ENCODE results near the gene TNFRSF1A.
"Not testable (repeated sequence)": the region's sequence is repeated elsewhere in the genome, so short reads cannot be mapped to it uniquely, and the experiment has no call there.

The TNFRSF1A gene

DNA sequence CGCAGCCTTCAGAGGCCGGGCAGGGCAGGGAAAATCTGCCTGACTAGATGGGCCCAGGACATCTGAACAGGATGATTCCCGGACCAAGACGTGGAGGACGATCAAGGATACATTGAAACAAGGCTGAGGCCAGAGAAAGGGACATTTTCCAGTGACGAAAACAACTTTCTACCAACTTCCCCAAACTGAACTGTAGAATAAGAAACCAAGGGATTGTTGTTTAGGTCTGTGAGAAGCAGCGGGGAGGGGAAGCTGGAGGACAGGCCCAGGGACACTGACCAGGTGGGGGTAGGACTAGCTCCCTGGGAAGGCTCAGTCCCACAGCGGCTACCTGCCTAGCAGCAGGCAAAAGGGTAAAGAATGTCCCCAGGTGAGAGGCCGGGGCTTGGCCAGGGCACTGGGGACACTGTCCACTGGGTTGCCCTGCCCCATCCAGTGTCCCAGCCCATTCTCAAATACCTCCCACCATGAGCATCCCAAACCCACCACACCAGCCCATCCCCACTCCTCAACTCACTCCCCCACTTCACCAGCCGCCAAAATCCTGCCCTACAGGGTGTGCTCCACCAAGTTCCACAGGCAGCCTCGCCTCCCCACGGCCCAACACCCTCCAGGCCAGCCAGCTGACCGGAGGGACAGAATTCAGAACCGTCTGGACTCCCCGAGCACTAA is 995 bp downstream of the TNFRSF1A start:
- Histone ChIP-seq H3K4me3 (ENCODE audit: low read depth in 1 of 2, low read length in 2 of 2) (peak overlapping the region; percentile 57 to 72), H4K20me1 (ENCODE audit: insufficient read depth, low read length) (peaks cover 6% of the 10 kb centered on the region; the same call in 1 of the 2 replicates), H3K79me2 (ENCODE audit: insufficient read depth, low read length) (peaks cover 65% of the 10 kb centered on the region), H3K4me2 (ENCODE audit: insufficient read depth, low read length) (peak overlapping the region; percentile 88), H3K9me3 (ENCODE audit: insufficient read depth, low read length, severe bottlenecking) (no peaks in the 10 kb centered on the region), H3K36me3 (ENCODE audit: insufficient read depth, low read length) (peaks cover 19% of the 10 kb centered on the region), H3K4me1 (ENCODE audit: insufficient read depth, low read length) (peaks cover 61% of the 10 kb centered on the region), H3K27me3 (ENCODE audit: insufficient read depth, low read length, poor library complexity) (no peaks in the 10 kb centered on the region), H3K9ac (ENCODE audit: low read depth, low read length) (peak overlapping the region; percentile 83), H2AFZ (ENCODE audit: low read depth, low read length) (peak overlapping the region; percentile 87), H3K27ac (ENCODE audit: low read length) (peak overlapping the region; percentile 98)
- no peak for TF ChIP-seq EZH2 (IDR thresholded peaks at IDR 0.05; ENCODE audit: borderline replicate concordance, low read depth, low read length, severe bottlenecking)
- TF ChIP-seq, protein P1, sequence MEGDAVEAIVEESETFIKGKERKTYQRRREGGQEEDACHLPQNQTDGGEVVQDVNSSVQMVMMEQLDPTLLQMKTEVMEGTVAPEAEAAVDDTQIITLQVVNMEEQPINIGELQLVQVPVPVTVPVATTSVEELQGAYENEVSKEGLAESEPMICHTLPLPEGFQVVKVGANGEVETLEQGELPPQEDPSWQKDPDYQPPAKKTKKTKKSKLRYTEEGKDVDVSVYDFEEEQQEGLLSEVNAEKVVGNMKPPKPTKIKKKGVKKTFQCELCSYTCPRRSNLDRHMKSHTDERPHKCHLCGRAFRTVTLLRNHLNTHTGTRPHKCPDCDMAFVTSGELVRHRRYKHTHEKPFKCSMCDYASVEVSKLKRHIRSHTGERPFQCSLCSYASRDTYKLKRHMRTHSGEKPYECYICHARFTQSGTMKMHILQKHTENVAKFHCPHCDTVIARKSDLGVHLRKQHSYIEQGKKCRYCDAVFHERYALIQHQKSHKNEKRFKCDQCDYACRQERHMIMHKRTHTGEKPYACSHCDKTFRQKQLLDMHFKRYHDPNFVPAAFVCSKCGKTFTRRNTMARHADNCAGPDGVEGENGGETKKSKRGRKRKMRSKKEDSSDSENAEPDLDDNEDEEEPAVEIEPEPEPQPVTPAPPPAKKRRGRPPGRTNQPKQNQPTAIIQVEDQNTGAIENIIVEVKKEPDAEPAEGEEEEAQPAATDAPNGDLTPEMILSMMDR (IDR thresholded peaks at IDR 0.05; ENCODE audit: borderline replicate concordance, extremely low read depth, low read length, poor library complexity, severe bottlenecking), result no peak
- ATAC-seq (ENCODE audit: insufficient read depth, low read depth) (no peak), DNase-seq (no peak)

DNA sequence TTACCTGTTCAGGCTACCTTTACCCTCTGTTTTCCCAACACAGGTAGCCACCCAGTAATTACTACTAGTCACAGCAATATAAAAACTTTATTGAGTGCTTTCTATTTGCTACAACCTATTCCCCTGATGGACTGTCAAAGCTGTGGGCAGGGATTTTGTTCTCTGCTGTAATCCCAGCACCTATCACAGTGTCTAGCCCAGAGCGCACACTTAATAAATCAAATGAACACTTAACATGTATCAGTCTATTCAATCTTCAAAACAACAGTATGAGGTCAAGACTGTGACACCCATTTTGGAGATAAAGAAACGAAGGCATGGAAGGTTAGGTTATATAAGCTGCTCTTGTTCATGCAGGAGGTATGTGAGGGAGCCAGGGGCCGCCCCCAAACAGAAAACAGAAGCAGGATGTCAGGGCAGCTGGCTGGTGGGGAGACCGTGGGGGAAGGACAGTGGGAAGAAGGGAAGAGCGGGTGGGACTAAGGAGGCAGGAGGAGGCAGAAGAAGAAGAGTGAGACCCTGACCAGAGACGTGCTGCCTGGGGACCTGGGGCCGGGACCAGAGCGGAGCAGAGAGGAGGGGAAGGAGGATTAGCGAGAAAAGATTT is 1.7 kb downstream of the TNFRSF1A start:
- no peak for TF ChIP-seq EZH2 (IDR thresholded peaks at IDR 0.05; ENCODE audit: borderline replicate concordance, low read depth, low read length, severe bottlenecking)
- TF ChIP-seq, protein P1 (IDR thresholded peaks at IDR 0.05; ENCODE audit: borderline replicate concordance, extremely low read depth, low read length, poor library complexity, severe bottlenecking), result no peak
- Histone ChIP-seq H3K9me3 (ENCODE audit: insufficient read depth, low read length, severe bottlenecking) (no peaks in the 10 kb centered on the region), H4K20me1 (ENCODE audit: insufficient read depth, low read length) (peaks cover 10% of the 10 kb centered on the region), H2AFZ (ENCODE audit: low read depth, low read length) (no peak overlapping the region), H3K4me1 (ENCODE audit: insufficient read depth, low read length) (peaks cover 68% of the 10 kb centered on the region), H3K4me3 (ENCODE audit: low read depth in 1 of 2, low read length in 2 of 2) (peak overlapping the region; percentile 57 to 72), H3K4me2 (ENCODE audit: insufficient read depth, low read length) (peak overlapping the region; percentile 88), H3K36me3 (ENCODE audit: insufficient read depth, low read length) (peaks cover 21% of the 10 kb centered on the region), H3K79me2 (ENCODE audit: insufficient read depth, low read length) (peaks cover 69% of the 10 kb centered on the region), H3K27ac (ENCODE audit: low read length) (peak overlapping the region; percentile 98), H3K9ac (ENCODE audit: low read depth, low read length) (peak overlapping the region; percentile 83), H3K27me3 (ENCODE audit: insufficient read depth, low read length, poor library complexity) (no peaks in the 10 kb centered on the region)
- ATAC-seq (ENCODE audit: insufficient read depth, low read depth), result no peak
- peak; percentile 54 for DNase-seq

DNA sequence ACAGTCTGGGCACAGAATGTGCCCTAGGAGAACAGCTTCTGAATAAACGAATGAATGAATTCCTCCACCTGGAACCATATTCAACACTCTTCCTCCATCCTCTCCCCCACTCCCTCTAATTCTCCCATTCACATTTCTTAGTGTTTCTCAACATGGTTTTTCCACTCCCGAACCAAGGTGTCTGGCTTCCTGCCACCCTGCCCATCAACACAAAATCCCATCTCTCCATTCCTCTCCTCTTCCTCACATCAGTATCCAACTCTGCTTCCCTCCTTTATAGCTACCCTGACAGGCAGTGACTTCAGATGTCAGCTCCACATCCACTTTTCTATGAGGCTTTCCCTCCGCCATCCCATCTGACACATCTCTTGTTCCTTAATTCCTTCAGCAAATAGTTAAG is 2.9 kb downstream of the TNFRSF1A start:
- Histone ChIP-seq H3K36me3 (ENCODE audit: insufficient read depth, low read length) (peaks cover 32% of the 10 kb centered on the region), H3K79me2 (ENCODE audit: insufficient read depth, low read length) (peaks cover 80% of the 10 kb centered on the region), H3K27ac (ENCODE audit: low read length) (peak overlapping the region; percentile 98), H3K9ac (ENCODE audit: low read depth, low read length) (peak overlapping the region; percentile 83), H3K27me3 (ENCODE audit: insufficient read depth, low read length, poor library complexity) (no peaks in the 10 kb centered on the region), H3K4me3 (ENCODE audit: low read depth in 1 of 2, low read length in 2 of 2) (peak overlapping the region in 1 of 2 experiments; percentile 72; a peak in 3 of 4 replicates), H2AFZ (ENCODE audit: low read depth, low read length) (no peak overlapping the region), H3K4me2 (ENCODE audit: insufficient read depth, low read length) (peak overlapping the region; percentile 88), H3K9me3 (ENCODE audit: insufficient read depth, low read length, severe bottlenecking) (no peaks in the 10 kb centered on the region), H4K20me1 (ENCODE audit: insufficient read depth, low read length) (peaks cover 22% of the 10 kb centered on the region), H3K4me1 (ENCODE audit: insufficient read depth, low read length) (peaks cover 75% of the 10 kb centered on the region)
- DNase-seq, result no peak
- ATAC-seq (ENCODE audit: insufficient read depth, low read depth), result no peak
- TF ChIP-seq EZH2 (IDR thresholded peaks at IDR 0.05; ENCODE audit: borderline replicate concordance, low read depth, low read length, severe bottlenecking), result no peak
- TF ChIP-seq, protein P1 (IDR thresholded peaks at IDR 0.05; ENCODE audit: borderline replicate concordance, extremely low read depth, low read length, poor library complexity, severe bottlenecking), result no peak

DNA sequence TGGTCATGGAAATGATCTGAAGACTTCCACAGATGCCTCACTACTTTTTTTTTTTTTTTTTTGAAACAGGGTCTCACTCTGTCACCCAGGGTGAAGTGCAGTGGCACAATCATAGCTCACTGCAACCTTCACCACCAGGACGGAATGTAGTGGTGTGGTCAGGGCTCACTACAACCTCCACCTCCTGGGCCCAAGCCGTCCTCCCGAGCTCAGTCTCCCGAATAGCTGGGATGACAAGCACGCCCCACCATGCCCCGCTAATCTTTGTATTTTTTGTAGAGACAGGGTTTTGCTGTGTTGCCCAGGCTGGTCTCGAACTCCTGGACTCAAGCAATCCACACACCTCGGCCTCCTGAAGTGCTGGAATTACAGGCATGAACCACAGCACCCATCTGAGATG is 3.3 kb downstream of the TNFRSF1A start:
- Histone ChIP-seq H3K27ac (ENCODE audit: low read length) (peak overlapping the region; percentile 98), H3K79me2 (ENCODE audit: insufficient read depth, low read length) (peaks cover 84% of the 10 kb centered on the region), H3K4me2 (ENCODE audit: insufficient read depth, low read length) (peak overlapping the region; percentile 88), H3K4me1 (ENCODE audit: insufficient read depth, low read length) (peaks cover 75% of the 10 kb centered on the region), H3K9ac (ENCODE audit: low read depth, low read length) (peak overlapping the region; percentile 83), H3K4me3 (ENCODE audit: low read depth in 1 of 2, low read length in 2 of 2) (peak overlapping the region in 1 of 2 experiments; percentile 72; a peak in 2 of 4 replicates), H3K36me3 (ENCODE audit: insufficient read depth, low read length) (peaks cover 37% of the 10 kb centered on the region), H4K20me1 (ENCODE audit: insufficient read depth, low read length) (peaks cover 26% of the 10 kb centered on the region)
- H2AFZ ChIP-seq (ENCODE audit: low read depth, low read length); H3K27me3 ChIP-seq (ENCODE audit: insufficient read depth, low read length, poor library complexity); ATAC-seq (ENCODE audit: insufficient read depth, low read depth); DNase-seq; H3K9me3 ChIP-seq (ENCODE audit: insufficient read depth, low read length, severe bottlenecking): not testable (repeated sequence)
